Esophagus muscularis mucosa (tissue), 4 donors: Measurements from ENCODE around the gene CALML3.
"Not testable (repeated sequence)": the region's sequence is repeated elsewhere in the genome, so short reads cannot be mapped to it uniquely, and the experiment has no call there.

ENCODE experiments used
- CTCF ChIP-seq, 3 experiments: fragments of 200-600 bp in 2 of 3; fragments of 450-650 bp in 1 of 3; sonication (generic) in 2 of 3; IDR thresholded peaks; one replicate each; pipeline ENCODE4 v1.5.1; 2017 to 2019; ENCODE audit warnings: antibody characterized with exemption in 3 of 3, mild to moderate bottlenecking in 2 of 3, moderate library complexity in 1 of 3
- EP300 ChIP-seq: sonication (generic); formaldehyde crosslinking; IDR thresholded peaks from one replicate; pipeline ENCODE4 v1.6.1; 2017; ENCODE audit warnings: antibody characterized with exemption
- POLR2AphosphoS5 ChIP-seq, 2 donors: sonication (generic); formaldehyde crosslinking; IDR thresholded peaks; one replicate each; pipeline ENCODE4 v1.6.1; 2017; ENCODE audit warnings: antibody characterized with exemption in 2 of 2

DNA sequence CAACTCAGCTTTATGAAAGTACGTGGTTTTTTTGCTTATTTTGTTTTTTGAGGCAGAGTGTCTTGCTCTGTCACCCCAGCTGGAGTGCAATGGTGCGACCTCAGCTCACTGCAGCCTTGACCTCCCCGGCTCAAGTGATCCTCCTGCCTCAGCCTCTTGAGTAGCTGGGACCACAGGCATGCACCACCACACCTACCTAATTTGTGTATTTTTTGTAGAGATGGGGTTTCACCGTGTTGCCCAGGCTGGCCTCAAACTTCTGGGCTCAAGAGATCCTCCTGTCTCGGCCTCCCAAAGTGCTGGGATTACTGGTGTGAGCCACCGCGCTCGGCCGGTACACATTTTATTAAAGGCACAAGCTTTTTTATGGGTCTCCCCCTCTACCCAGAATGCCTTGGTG is 34.3 kb downstream of the CALML3 start:
- not testable (repeated sequence) for TF ChIP-seq CTCF (IDR thresholded peaks at IDR 0.05); POLR2AphosphoS5 (IDR thresholded peaks at IDR 0.05); EP300
